HG02623 (cell line): ENCODE data around the gene PPTC7.
"Not testable (repeated sequence)": the region's sequence is repeated elsewhere in the genome, so short reads cannot be mapped to it uniquely, and the experiment has no call there.

ENCODE experiments used
- ATAC-seq: cut with Tn5 transposase; IDR thresholded peaks from one replicate; pipeline ENCODE4 v1.9.1; 2021; ENCODE audit warnings: moderate library complexity; ENCODE audit not compliant: unreplicated experiment

The PPTC7 gene

GRCh38 chr12:110587102-110587501, 4.0 kb upstream of the PPTC7 start:
- not testable (repeated sequence) for ATAC-seq

- no peak for ATAC-seq
Measured at GRCh38 chr12:110585231-110585799, 2.2 kb upstream of the PPTC7 start.

- peak; percentile 34 for ATAC-seq
Measured at GRCh38 chr12:110582276-110583136, 612 bp downstream of the PPTC7 start.

GRCh38 chr12:110581931-110582275, 1.2 kb downstream of the PPTC7 start:
- ATAC-seq = no peak

- ATAC-seq = no peak
Measured at GRCh38 chr12:110579535-110580253, 3.4 kb downstream of the PPTC7 start.

GRCh38 chr12:110578694-110579534, 4.2 kb downstream of the PPTC7 start:
- no peak for ATAC-seq

- ATAC-seq = no peak
Measured at GRCh38 chr12:110577864-110578693, 5.0 kb downstream of the PPTC7 start.

GRCh38 chr12:110576504-110576903, 6.6 kb downstream of the PPTC7 start:
- no peak for ATAC-seq

GRCh38 chr12:110575326-110575725, 7.8 kb downstream of the PPTC7 start:
- no peak for ATAC-seq

- ATAC-seq = not testable (repeated sequence)
Measured at GRCh38 chr12:110574717-110575230, 8.3 kb downstream of the PPTC7 start.

- ATAC-seq = no peak
Measured at GRCh38 chr12:110574044-110574443, 9.1 kb downstream of the PPTC7 start.

GRCh38 chr12:110570798-110571197, 12.3 kb downstream of the PPTC7 start:
- ATAC-seq = not testable (repeated sequence)

- ATAC-seq = not testable (repeated sequence)
Measured at GRCh38 chr12:110569838-110570237, 13.3 kb downstream of the PPTC7 start.

- ATAC-seq = no peak
Measured at GRCh38 chr12:110568752-110569151, 14.4 kb downstream of the PPTC7 start.

- ATAC-seq = no peak
Measured at GRCh38 chr12:110566993-110567392, 16.1 kb downstream of the PPTC7 start.

GRCh38 chr12:110565894-110566871, 16.9 kb downstream of the PPTC7 start:
- ATAC-seq = no peak

GRCh38 chr12:110564471-110564991, 18.6 kb downstream of the PPTC7 start:
- no peak for ATAC-seq

- no peak for ATAC-seq
Measured at GRCh38 chr12:110563702-110564470, 19.2 kb downstream of the PPTC7 start.
